GM04503 (cell line): ENCODE measurements around the gene PRKAR2B.

Source experiments
- DNase-seq: peaks from one replicate; pipeline ENCODE4 v3.0.0-alpha.2; 2012; ENCODE audit warnings: low read depth

PRKAR2B gene

GRCh38 chr7:107185716-107186115 lies 141.2 kb downstream of the PRKAR2B start:
- no peak for DNase-seq

- no peak for DNase-seq
Measured at GRCh38 chr7:107186240-107186639, 141.7 kb downstream of the PRKAR2B start.

- DNase-seq, result no peak
Measured at GRCh38 chr7:107187774-107188173, 143.3 kb downstream of the PRKAR2B start.

- DNase-seq, result no peak
Measured at GRCh38 chr7:107190090-107190489, 145.6 kb downstream of the PRKAR2B start.

DNA sequence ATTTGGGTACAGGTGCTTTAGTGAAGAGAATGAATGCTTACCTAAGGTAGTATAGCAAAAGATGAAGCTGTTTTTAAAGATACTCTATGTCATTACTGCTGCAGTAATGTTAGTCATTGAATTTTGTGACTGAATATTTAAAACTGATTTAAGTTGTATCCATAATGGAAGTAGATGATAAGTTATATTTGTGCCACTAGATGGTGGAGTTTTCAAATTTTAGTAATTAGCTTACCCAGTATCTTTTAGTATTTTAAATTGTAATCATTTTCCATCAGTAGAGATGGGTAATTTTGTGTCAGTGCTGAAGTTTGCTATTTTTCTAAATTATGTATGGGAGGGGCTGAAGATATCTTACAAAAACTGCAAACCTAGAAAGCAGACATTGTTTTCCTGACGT lies 149.5 kb downstream of the PRKAR2B start:
- DNase-seq, result no peak

GRCh38 chr7:107196834-107197610 lies 152.5 kb downstream of the PRKAR2B start:
- no peak for DNase-seq

DNA sequence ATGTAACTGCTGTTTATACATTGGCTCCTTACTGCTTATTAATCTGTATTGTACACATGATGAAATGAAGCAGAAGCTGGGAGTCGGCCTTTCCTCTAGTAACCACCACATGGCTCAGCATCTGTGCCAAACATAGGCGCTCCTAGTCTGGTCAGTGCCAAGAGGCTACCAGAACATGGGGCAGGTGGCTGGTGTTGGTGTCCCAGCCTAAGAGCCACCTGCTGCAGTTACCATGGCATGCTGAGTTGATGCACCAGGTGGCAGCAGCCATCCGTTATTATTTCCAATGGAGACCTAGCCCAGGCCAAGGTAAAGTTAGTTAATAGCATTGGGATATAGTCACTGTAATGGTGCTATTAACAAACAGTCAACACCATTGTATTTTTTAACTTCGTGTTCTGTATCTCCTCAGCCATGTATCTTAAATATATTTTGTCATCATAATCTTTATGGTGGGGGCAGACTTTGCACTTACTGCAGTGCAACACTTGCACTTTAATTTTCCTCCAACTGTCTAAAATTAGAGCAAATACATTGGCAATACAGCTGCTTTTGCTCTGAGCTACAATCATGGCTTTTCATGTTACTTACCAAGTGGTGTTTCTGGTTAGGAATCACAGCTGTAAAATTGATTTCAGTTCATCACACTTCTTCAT lies 157.4 kb downstream of the PRKAR2B start:
- no peak for DNase-seq

DNA sequence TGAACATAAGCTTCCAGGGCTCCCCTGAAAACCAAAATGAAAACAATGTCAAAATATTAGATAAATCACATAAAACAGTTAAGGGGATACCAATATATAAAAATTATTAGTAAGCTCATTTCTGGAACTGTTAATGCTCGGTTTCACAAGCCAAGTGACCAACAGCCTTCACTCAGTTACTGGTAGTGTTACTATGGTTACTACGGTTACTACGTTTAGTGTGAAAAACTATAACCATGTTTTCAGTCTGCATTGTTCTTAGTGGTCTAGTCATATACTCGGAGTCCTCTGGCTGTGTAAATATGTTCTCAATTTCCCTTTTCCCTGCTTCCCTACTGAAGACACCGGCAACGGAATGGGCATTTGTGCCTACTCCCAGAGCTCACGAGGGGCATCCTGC lies 159.1 kb downstream of the PRKAR2B start:
- no peak for DNase-seq

- no peak for DNase-seq
Measured at GRCh38 chr7:107206136-107206535, 161.6 kb downstream of the PRKAR2B start.

GRCh38 chr7:107206706-107207105 lies 162.2 kb downstream of the PRKAR2B start:
- DNase-seq, result no peak

DNA sequence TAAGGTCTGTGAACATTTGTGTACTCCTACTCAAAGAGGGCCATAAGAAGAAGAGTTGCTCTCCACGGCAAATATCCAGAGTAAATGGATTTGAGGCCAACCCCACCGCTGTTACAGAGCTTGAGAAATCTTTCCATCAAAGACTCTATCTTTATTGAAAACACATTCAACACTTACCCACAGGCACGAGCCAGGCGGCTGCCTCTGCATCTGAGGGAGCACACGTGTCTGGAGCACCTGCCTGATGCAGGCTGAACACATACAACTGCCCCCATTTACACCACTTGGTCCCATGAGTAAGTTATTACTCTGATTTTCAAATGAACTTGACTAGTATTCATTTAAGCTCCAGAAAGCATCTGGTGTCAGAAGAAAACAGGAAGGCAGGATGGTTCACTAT lies 163.0 kb downstream of the PRKAR2B start:
- no peak for DNase-seq

GRCh38 chr7:107208024-107208521 lies 163.6 kb downstream of the PRKAR2B start:
- DNase-seq, result peak; percentile 21

- no peak for DNase-seq
Measured at GRCh38 chr7:107208563-107208962, 164.1 kb downstream of the PRKAR2B start.

DNA sequence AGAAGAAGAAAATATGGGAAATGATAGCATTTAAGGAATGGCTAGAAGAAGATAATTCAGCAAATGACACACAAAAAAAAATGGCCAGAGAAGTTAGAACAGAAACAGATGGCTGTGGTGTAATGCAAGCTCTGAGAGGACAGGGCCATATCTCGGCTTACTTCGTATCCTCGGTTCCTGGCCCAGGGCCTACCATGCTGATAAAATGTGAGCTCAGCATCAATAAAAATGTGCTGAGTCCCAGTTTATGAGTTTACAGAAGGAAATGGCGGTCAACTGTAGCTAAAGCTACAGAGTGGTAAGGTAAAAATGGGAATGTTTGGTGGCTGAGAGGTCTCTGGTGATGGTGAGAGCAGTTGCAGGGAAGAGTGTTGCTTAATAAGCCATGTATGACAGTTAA lies 165.1 kb downstream of the PRKAR2B start:
- DNase-seq, result no peak

- DNase-seq, result no peak
Measured at GRCh38 chr7:107210400-107210799, 165.9 kb downstream of the PRKAR2B start.
